Vagina (tissue), 2 donors: Measurements from ENCODE around the gene TRMT1L.

ENCODE experiments used
- POLR2A ChIP-seq, 2 donors: fragments of 450-650 bp; IDR thresholded peaks; one replicate each; pipeline ENCODE4 v1.6.1; 2017; ENCODE audit warnings: antibody characterized with exemption in 2 of 2, mild to moderate bottlenecking in 2 of 2, moderate library complexity in 2 of 2
- TF ChIP-seq, protein P1 (sequence below), 3 experiments: fragments of 450-650 bp in 2 of 3; fragments of 200-600 bp in 1 of 3; sonication (generic) in 1 of 3; IDR thresholded peaks; one replicate each; pipeline ENCODE4 v1.5.1; 2017 to 2019; ENCODE audit warnings: antibody characterized with exemption in 3 of 3, mild to moderate bottlenecking in 2 of 3, moderate library complexity in 2 of 3

DNA sequence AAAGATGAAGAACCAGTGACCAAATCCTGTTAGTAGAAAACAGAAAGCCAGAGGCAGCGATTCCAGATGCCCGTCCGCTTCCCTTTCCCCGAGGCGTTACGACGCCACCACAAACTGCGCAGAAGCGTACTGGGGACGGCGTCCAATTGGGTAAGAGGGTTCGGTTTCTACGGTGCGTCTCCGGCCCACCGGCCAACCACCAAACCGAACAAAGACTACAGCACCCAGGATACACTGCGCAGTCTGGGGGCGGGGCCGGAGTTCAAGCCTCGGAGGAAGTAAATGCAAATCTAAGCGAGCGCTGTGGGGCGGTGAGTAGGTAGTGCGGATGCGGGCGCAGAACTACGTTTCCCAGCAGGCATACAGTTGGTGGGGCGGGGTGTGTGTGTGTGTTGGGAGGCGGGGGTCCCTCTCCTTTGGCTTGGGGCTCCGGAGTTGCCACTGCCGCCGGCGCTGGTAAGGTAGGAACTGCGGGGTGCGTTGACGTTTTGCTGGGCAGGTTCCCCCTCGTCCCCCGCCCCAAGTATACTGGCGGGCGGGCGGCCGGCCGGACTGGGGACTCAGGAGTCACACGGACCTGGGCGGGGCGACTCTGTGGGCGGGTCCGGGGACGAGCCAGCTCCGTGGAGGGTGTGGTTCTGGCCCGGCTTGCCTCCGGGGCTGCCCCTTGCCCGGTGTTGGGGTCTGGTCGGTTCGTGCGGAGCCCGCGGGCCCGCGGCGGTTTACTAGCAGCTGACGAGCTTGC, at the start of gene TRMT1L, which contains the start of gene SWT1:
- TF ChIP-seq, protein P1, sequence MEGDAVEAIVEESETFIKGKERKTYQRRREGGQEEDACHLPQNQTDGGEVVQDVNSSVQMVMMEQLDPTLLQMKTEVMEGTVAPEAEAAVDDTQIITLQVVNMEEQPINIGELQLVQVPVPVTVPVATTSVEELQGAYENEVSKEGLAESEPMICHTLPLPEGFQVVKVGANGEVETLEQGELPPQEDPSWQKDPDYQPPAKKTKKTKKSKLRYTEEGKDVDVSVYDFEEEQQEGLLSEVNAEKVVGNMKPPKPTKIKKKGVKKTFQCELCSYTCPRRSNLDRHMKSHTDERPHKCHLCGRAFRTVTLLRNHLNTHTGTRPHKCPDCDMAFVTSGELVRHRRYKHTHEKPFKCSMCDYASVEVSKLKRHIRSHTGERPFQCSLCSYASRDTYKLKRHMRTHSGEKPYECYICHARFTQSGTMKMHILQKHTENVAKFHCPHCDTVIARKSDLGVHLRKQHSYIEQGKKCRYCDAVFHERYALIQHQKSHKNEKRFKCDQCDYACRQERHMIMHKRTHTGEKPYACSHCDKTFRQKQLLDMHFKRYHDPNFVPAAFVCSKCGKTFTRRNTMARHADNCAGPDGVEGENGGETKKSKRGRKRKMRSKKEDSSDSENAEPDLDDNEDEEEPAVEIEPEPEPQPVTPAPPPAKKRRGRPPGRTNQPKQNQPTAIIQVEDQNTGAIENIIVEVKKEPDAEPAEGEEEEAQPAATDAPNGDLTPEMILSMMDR (IDR thresholded peaks at IDR 0.05) = no peak
- TF ChIP-seq POLR2A (IDR thresholded peaks at IDR 0.05) = peak; percentile 62 to 98
